Smooth muscle cell (in vitro differentiated cells): ENCODE results near the gene ARMH1. TPM values are rescaled to one million over a fixed set of nuclear protein-coding genes. Genes with fewer than 3 reads are reported as not detected.

Experiments used
- DNase-seq: peaks from one replicate; lab custom pipeline; 2025; ENCODE audit not compliant: unreplicated experiment; lab: John Stamatoyannopoulos, UW
- H2AFZ ChIP-seq: fragments of 200-600 bp; sonication (generic); 2 replicates; pipeline ENCODE4 v1.6.0; 2016; ENCODE audit warnings: antibody characterized with exemption, low read depth, mild to moderate bottlenecking
- H3F3A ChIP-seq: fragments of 200-600 bp; sonication (generic); 2 replicates; pipeline ENCODE4 v1.6.0; 2017; ENCODE audit warnings: antibody characterized with exemption, low read depth
- H3K27ac ChIP-seq: fragments of 200-600 bp; sonication (generic); 2 replicates; pipeline ENCODE4 v1.5.1; 2016; ENCODE audit warnings: low read depth, mild to moderate bottlenecking
- H3K27me3 ChIP-seq: fragments of 200-600 bp; sonication (generic); 2 replicates; pipeline ENCODE4 v1.6.1; 2016; ENCODE audit warnings: low read depth, mild to moderate bottlenecking
- H3K36me3 ChIP-seq: fragments of 200-600 bp; sonication (generic); 2 replicates; pipeline ENCODE4 v1.5.1; 2016; ENCODE audit warnings: low read depth
- H3K4me1 ChIP-seq: fragments of 200-600 bp; sonication (generic); 2 replicates; pipeline ENCODE4 v1.5.1; 2016; ENCODE audit warnings: low read depth
- H3K4me2 ChIP-seq: fragments of 200-600 bp; sonication (generic); 2 replicates; pipeline ENCODE4 v1.6.0; 2016; ENCODE audit warnings: mild to moderate bottlenecking
- H3K4me3 ChIP-seq: fragments of 200-600 bp; sonication (generic); 2 replicates; pipeline ENCODE4 v1.5.1; 2016; ENCODE audit warnings: mild to moderate bottlenecking
- H3K79me2 ChIP-seq: fragments of 200-600 bp; sonication (generic); 2 replicates; pipeline ENCODE4 v1.6.0; 2016; ENCODE audit warnings: low read depth, mild to moderate bottlenecking
- H3K9ac ChIP-seq: fragments of 200-600 bp; sonication (generic); 2 replicates; pipeline ENCODE4 v1.6.0; 2016; ENCODE audit warnings: low read depth
- H3K9me3 ChIP-seq: fragments of 200-600 bp; sonication (generic); replicated peaks from 2 replicates; pipeline ENCODE4 v1.5.1; 2016; ENCODE audit warnings: low read depth
- H4K20me1 ChIP-seq: fragments of 200-600 bp; sonication (generic); 2 replicates; pipeline ENCODE4 v1.6.0; 2016; ENCODE audit warnings: low read depth
- CTCF ChIP-seq: fragments of 200-600 bp; sonication (generic); IDR thresholded peaks from 2 replicates; pipeline ENCODE4 v1.5.1; 2017; ENCODE audit warnings: borderline replicate concordance, mild to moderate bottlenecking, antibody characterized with exemption; ENCODE audit not compliant: insufficient read depth, poor library complexity, severe bottlenecking
- WGBS: methylation state at CpG from one replicate; pipeline ENCODE4 v1.1.7; 2016; ENCODE audit warnings: low lambda C conversion rate; 5-methylcytosine and 5-hydroxymethylcytosine counted together
- polyA plus RNA-seq: library from polyadenylated mRNA; unstranded; fragments of >200 nt; fragmentation: Nextera tagmentation; extraction: Ambion mirVana; gene quantifications from 2 replicates; pipeline ENCODE4 v1.2.1, GENCODE V29; 2016
- total RNA-seq: library from RNA; depleted of rRNA; stranded (reverse); fragments of >200 nt; gene quantifications from 2 replicates; pipeline ENCODE4 v1.2.3, GENCODE V29; 2014

ARMH1 gene
- total and polyA plus RNA-seq, 2 experiments from 2014 or later = 1.5 to 8.3 TPM

GRCh38 chr1:44681905-44682882, 7.7 kb downstream of the ARMH1 start:
- H3K36me3 ChIP-seq = no peaks in the 10 kb centered on the region
- DNase-seq = no peak
- H3K4me3 ChIP-seq = no peak overlapping the region
- no peaks in the 10 kb centered on the region for H3K9me3 ChIP-seq
- no peak overlapping the region for H2AFZ ChIP-seq
- WGBS = 86% methylated on average over 14 of the region's 14 CpGs
- H3K27ac ChIP-seq = no peak overlapping the region
- H3K4me2 ChIP-seq = no peak overlapping the region
- no peaks in the 10 kb centered on the region for H3F3A ChIP-seq
- TF ChIP-seq CTCF = no peak
- H3K4me1 ChIP-seq = no peaks in the 10 kb centered on the region
- H4K20me1 ChIP-seq = no peaks in the 10 kb centered on the region
- no peaks in the 10 kb centered on the region for H3K27me3 ChIP-seq
- H3K9ac ChIP-seq = no peak overlapping the region
- no peaks in the 10 kb centered on the region for H3K79me2 ChIP-seq

GRCh38 chr1:44682883-44683265, 8.4 kb downstream of the ARMH1 start:
- TF ChIP-seq CTCF = no peak
- Histone ChIP-seq H3K27ac (no peak overlapping the region), H3K9me3 (no peaks in the 10 kb centered on the region), H3K79me2 (no peaks in the 10 kb centered on the region), H3K4me2 (no peak overlapping the region), H3F3A (no peaks in the 10 kb centered on the region), H3K9ac (no peak overlapping the region), H3K27me3 (no peaks in the 10 kb centered on the region), H3K36me3 (no peaks in the 10 kb centered on the region), H3K4me3 (no peak overlapping the region), H4K20me1 (no peaks in the 10 kb centered on the region), H2AFZ (no peak overlapping the region), H3K4me1 (no peaks in the 10 kb centered on the region)
- DNase-seq = no peak
- 95% methylated on average over 3 of the region's 3 CpGs for WGBS

- Histone ChIP-seq H3K36me3 (no peaks in the 10 kb centered on the region), H3K27ac (no peak overlapping the region), H3K4me2 (no peak overlapping the region), H3K9me3 (no peaks in the 10 kb centered on the region), H3K4me3 (no peak overlapping the region), H3F3A (no peaks in the 10 kb centered on the region), H4K20me1 (no peaks in the 10 kb centered on the region), H2AFZ (no peak overlapping the region), H3K27me3 (no peaks in the 10 kb centered on the region), H3K4me1 (no peaks in the 10 kb centered on the region), H3K9ac (no peak overlapping the region), H3K79me2 (no peaks in the 10 kb centered on the region)
- DNase-seq = no peak
- TF ChIP-seq CTCF = no peak
- WGBS = 94% methylated on average over 1 of the region's 1 CpG
Observed at GRCh38 chr1:44684525-44684924, 10.0 kb downstream of the ARMH1 start.
